GM23248 (cell line): ENCODE data around the gene MYH8. TPM values are rescaled to one million over a fixed set of nuclear protein-coding genes. Genes with fewer than 3 reads are reported as not detected.

ENCODE experiments used
- DNase-seq: peaks from one replicate; pipeline ENCODE4 v3.0.0-alpha.2; 2015
- H2AFZ ChIP-seq: fragments of 200-600 bp; sonication (generic); 2 replicates; pipeline ENCODE4 v1.6.1; 2016; ENCODE audit warnings: antibody characterized with exemption
- H3F3A ChIP-seq: fragments of 200-600 bp; sonication (generic); 2 replicates; pipeline ENCODE4 v1.6.1; 2016; ENCODE audit warnings: mild to moderate bottlenecking, antibody characterized with exemption, mixed run types; ENCODE audit not compliant: insufficient read depth
- H3K27ac ChIP-seq: fragments of 200-600 bp; sonication (generic); 2 replicates; pipeline ENCODE4 v1.5.1; 2016; ENCODE audit warnings: mild to moderate bottlenecking
- H3K27me3 ChIP-seq: fragments of 200-600 bp; sonication (generic); replicated peaks from 2 replicates; pipeline ENCODE4 v1.6.1; 2016; ENCODE audit warnings: mild to moderate bottlenecking; ENCODE audit not compliant: insufficient read depth
- H3K36me3 ChIP-seq: fragments of 200-600 bp; sonication (generic); 2 replicates; pipeline ENCODE4 v1.6.1; 2016; ENCODE audit warnings: low read depth, mild to moderate bottlenecking
- H3K4me1 ChIP-seq: fragments of 200-600 bp; sonication (generic); 2 replicates; pipeline ENCODE4 v1.6.1; 2016; ENCODE audit warnings: mild to moderate bottlenecking; ENCODE audit not compliant: insufficient read depth
- H3K4me2 ChIP-seq: fragments of 200-600 bp; sonication (generic); one replicate; pipeline ENCODE4 v1.6.1; 2016; ENCODE audit warnings: mild to moderate bottlenecking; ENCODE audit not compliant: unreplicated experiment
- H3K4me3 ChIP-seq: fragments of 200-600 bp; sonication (generic); 2 replicates; pipeline ENCODE4 v1.5.1; 2016; ENCODE audit warnings: mild to moderate bottlenecking
- H3K79me2 ChIP-seq: fragments of 200-600 bp; sonication (generic); 2 replicates; pipeline ENCODE4 v1.6.1; 2016; ENCODE audit warnings: mild to moderate bottlenecking; ENCODE audit not compliant: insufficient read depth
- H3K9ac ChIP-seq: fragments of 200-600 bp; sonication (generic); 2 replicates; pipeline ENCODE4 v1.6.1; 2016; ENCODE audit warnings: mild to moderate bottlenecking
- H3K9me2 ChIP-seq: fragments of 200-600 bp; sonication (generic); 2 replicates; pipeline ENCODE4 v1.6.1; 2016; ENCODE audit warnings: mixed run types, mild to moderate bottlenecking, moderate library complexity; ENCODE audit not compliant: insufficient read depth
- H3K9me3 ChIP-seq: fragments of 200-600 bp; sonication (generic); one replicate; pipeline ENCODE4 v1.6.1; 2017; ENCODE audit warnings: low read depth
- H4K20me1 ChIP-seq: fragments of 200-600 bp; sonication (generic); 2 replicates; pipeline ENCODE4 v1.6.0; 2016; ENCODE audit not compliant: insufficient read depth
- EZH2 ChIP-seq: fragments of 200-600 bp; sonication (generic); IDR thresholded peaks from 2 replicates; pipeline ENCODE4 v1.6.1; 2018; ENCODE audit warnings: antibody characterized with exemption, mild to moderate bottlenecking; ENCODE audit not compliant: insufficient read depth, poor library complexity, severe bottlenecking
- EZH2phosphoT487 ChIP-seq: fragments of 200-600 bp; sonication (generic); IDR thresholded peaks from 2 replicates; pipeline ENCODE4 v1.6.1; 2018; ENCODE audit warnings: antibody characterized with exemption, moderate library complexity, mild to moderate bottlenecking, low read depth; ENCODE audit not compliant: insufficient read depth
- WGBS, 2 experiments: methylation state at CpG; one replicate each; pipeline ENCODE4 v1.1.6; 2015 to 2017; ENCODE audit warnings: low lambda C conversion rate in 2 of 2, low coverage in 1 of 2; ENCODE audit errors: missing lambda C conversion rate in 2 of 2; 5-methylcytosine and 5-hydroxymethylcytosine counted together
- in situ Hi-C: fragments of 300-500 bp; cut with MboI; formaldehyde crosslinking; loops from 2 replicates; pipeline ENCODE4 v1.15.0; 2020
- polyA plus RNA-seq: library from polyadenylated mRNA; unstranded; fragments of >200 nt; fragmentation: Nextera tagmentation; extraction: Ambion mirVana; gene quantifications from 2 replicates; pipeline ENCODE4 v1.2.1, GENCODE V29; 2016
- total RNA-seq: library from RNA; depleted of rRNA; stranded (reverse); fragments of >200 nt; shearing (Covaris generic); gene quantifications from 2 replicates; pipeline ENCODE4 v1.2.3, GENCODE V29; 2014

Gene MYH8
- total and polyA plus RNA-seq, 2 experiments from 2014 or later, result not detected

DNA sequence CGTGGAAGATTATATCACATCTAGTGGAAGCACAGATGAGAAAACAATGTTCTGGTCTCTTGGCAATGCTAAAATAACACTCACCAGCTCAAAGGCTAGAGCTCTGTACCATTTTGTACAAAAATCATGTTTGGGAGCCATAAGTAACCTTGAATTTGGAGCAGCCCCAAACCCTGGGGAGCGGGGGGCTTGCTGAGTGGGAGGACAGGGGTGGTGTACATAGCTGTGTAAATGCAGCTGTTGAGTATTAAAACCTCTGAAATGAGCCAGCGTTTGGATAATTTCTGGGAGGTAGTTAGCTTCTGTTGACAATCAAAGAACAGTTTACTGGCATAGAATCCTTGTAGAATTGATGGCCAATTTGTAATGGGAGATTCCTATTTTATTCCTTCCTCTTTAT is 4.3 kb downstream of the MYH8 start:
- in situ Hi-C loops, result no loop called here
- no peak for TF ChIP-seq EZH2
- TF ChIP-seq EZH2phosphoT487, result no peak
- no peak overlapping the region for H3K4me2 ChIP-seq
- H3K9me3 ChIP-seq, result no peaks in the 10 kb centered on the region
- H3K79me2 ChIP-seq, result no peaks in the 10 kb centered on the region
- H3F3A ChIP-seq, result no peaks in the 10 kb centered on the region
- H3K36me3 ChIP-seq, result no peaks in the 10 kb centered on the region
- WGBS, 2 experiments, result 6 to 8% methylated on average over 3 of the region's 3 CpGs
- no peaks in the 10 kb centered on the region for H3K9me2 ChIP-seq
- H2AFZ ChIP-seq, result no peak overlapping the region
- DNase-seq, result no peak
- no peaks in the 10 kb centered on the region for H4K20me1 ChIP-seq
- no peaks in the 10 kb centered on the region for H3K4me1 ChIP-seq
- H3K27me3 ChIP-seq, result 0 out of 2 replicates have a peak, but pooled peaks cover 6% of the 10 kb centered on the region
- H3K9ac ChIP-seq, result no peak overlapping the region
- H3K4me3 ChIP-seq, result no peak overlapping the region
- H3K27ac ChIP-seq, result no peak overlapping the region

GRCh38 chr17:10415161-10415560 is 6.6 kb downstream of the MYH8 start:
- Histone ChIP-seq H3K36me3 (no peaks in the 10 kb centered on the region), H3K4me3 (no peak overlapping the region), H2AFZ (no peak overlapping the region), H3K9ac (no peak overlapping the region), H3K4me1 (no peaks in the 10 kb centered on the region), H3K79me2 (no peaks in the 10 kb centered on the region), H3K27me3 (0 out of 2 replicates have a peak, but pooled peaks cover 6% of the 10 kb centered on the region), H3F3A (no peaks in the 10 kb centered on the region), H3K4me2 (no peak overlapping the region), H3K27ac (no peak overlapping the region), H3K9me3 (no peaks in the 10 kb centered on the region), H4K20me1 (no peaks in the 10 kb centered on the region), H3K9me2 (no peaks in the 10 kb centered on the region)
- no peak for DNase-seq
- TF ChIP-seq EZH2phosphoT487 (no peak), EZH2 (no peak)
- WGBS, 2 experiments, result 43 to 50% methylated on average over 4 of the region's 4 CpGs
- in situ Hi-C loops, result no loop called here

DNA sequence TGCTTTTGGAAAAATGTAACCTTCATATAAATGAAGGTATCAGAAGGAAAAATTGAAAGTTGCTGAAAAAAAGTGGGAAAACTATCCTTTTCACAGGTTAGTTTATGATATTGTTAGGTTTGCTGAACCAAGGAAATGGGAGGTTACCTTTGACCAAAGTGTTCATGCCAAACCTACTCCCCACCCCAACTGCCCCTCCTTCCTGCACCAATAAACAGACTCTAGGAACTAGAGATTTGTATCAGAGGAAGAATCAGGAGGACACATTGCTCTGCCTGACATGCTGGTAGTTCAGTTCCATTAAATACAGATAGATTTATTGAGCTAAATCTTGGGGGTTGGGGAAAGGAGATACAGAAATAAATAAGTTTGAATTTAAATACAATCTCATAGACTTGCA is 18.2 kb downstream of the MYH8 start:
- Histone ChIP-seq H3K4me2 (no peak overlapping the region), H3K4me1 (no peaks in the 10 kb centered on the region), H3K27me3 (no peaks in the 10 kb centered on the region; the same call in 1 of the 2 replicates), H3K9me2 (no peaks in the 10 kb centered on the region), H3F3A (no peaks in the 10 kb centered on the region), H3K36me3 (no peaks in the 10 kb centered on the region), H3K9me3 (no peaks in the 10 kb centered on the region), H3K4me3 (no peak overlapping the region), H3K9ac (no peak overlapping the region), H3K27ac (no peak overlapping the region), H3K79me2 (no peaks in the 10 kb centered on the region), H4K20me1 (no peaks in the 10 kb centered on the region), H2AFZ (no peak overlapping the region)
- in situ Hi-C loops, result no loop called here
- no peak for DNase-seq
- TF ChIP-seq EZH2 (no peak), EZH2phosphoT487 (no peak)

- Histone ChIP-seq H3K9ac (no peak overlapping the region), H3K4me2 (no peak overlapping the region), H3K4me1 (no peaks in the 10 kb centered on the region), H3K79me2 (no peaks in the 10 kb centered on the region), H3K4me3 (no peak overlapping the region), H3K27ac (no peak overlapping the region), H2AFZ (no peak overlapping the region), H3K27me3 (peaks cover 3% of the 10 kb centered on the region; the same call in 1 of the 2 replicates), H3K9me3 (no peaks in the 10 kb centered on the region), H3K9me2 (no peaks in the 10 kb centered on the region), H3F3A (no peaks in the 10 kb centered on the region), H4K20me1 (no peaks in the 10 kb centered on the region), H3K36me3 (no peaks in the 10 kb centered on the region)
- WGBS, 2 experiments, result 44% methylated on average over 9 of the region's 9 CpGs
- no peak for TF ChIP-seq EZH2
- TF ChIP-seq EZH2phosphoT487, result no peak
- in situ Hi-C loops, result no loop called here
- DNase-seq, result no peak
Measured at GRCh38 chr17:10398352-10398751, 23.4 kb downstream of the MYH8 start.
